ENCODE measurements around the gene ATP13A4. TPM values are rescaled to one million over a fixed set of nuclear protein-coding genes. Genes with fewer than 3 reads are reported as not detected.
"Not testable (repeated sequence)": the region's sequence is repeated elsewhere in the genome, so short reads cannot be mapped to it uniquely, and the experiment has no call there.

The ATP13A4 gene
- total RNA-seq, 3 donors from 2014 or later (not counting 1 experiment from before 2014, with no cell fraction given): 1.3 to 3.9 (median 3.6) TPM

GRCh38 chr3:193530231-193531165, 24.2 kb downstream of the ATP13A4 start:
- Mint-ChIP-seq H3K27me3 (ENCODE audit: low read depth in 2 of 2) (peaks cover 6 to 31% of the 10 kb centered on the region in 2 donors), H3K4me3 (no peak overlapping the region), H3K27ac (no peak overlapping the region), H3K4me1 (no peaks in the 10 kb centered on the region), H3K9me3 (no peaks in the 10 kb centered on the region), H3K36me3 (no peaks in the 10 kb centered on the region)
- H3K9me3 ChIP-seq (ENCODE audit: control insufficient read depth, insufficient read depth, low read length): no peaks in the 10 kb centered on the region
- no peaks in the 10 kb centered on the region for H3K4me1 ChIP-seq (ENCODE audit: control insufficient read depth, insufficient read depth, low read length)
- ATAC-seq: no peak
- no peak for TF ChIP-seq CTCF (IDR thresholded peaks at IDR 0.05)
- 82% methylated on average over 6 of the region's 7 CpGs for whole genome bisulfite sequencing (ENCODE audit: insufficient coverage)
- no peaks in the 10 kb centered on the region for H3K36me3 ChIP-seq (ENCODE audit: control insufficient read depth, insufficient read depth, low read length)
- no peak overlapping the region for H3K27ac ChIP-seq (ENCODE audit: low read length)
- DNase-seq: no peak
- no peaks in the 10 kb centered on the region for H3K27me3 ChIP-seq (ENCODE audit: control insufficient read depth, insufficient read depth, low read length)
- no peak overlapping the region for H3K4me3 ChIP-seq (ENCODE audit: low read length)
- intact Hi-C loops (cut with micrococcal nuclease): no loop called here

- H3K4me3 Mint-ChIP-seq; DNase-seq; H3K36me3 Mint-ChIP-seq; H3K4me1 Mint-ChIP-seq; ATAC-seq; H3K27ac Mint-ChIP-seq; intact Hi-C loops (cut with micrococcal nuclease); H3K27me3 ChIP-seq (ENCODE audit: control insufficient read depth, insufficient read depth, low read length); H3K4me1 ChIP-seq (ENCODE audit: control insufficient read depth, insufficient read depth, low read length); H3K27me3 Mint-ChIP-seq (ENCODE audit: low read depth in 2 of 2); H3K27ac ChIP-seq (ENCODE audit: low read length); H3K4me3 ChIP-seq (ENCODE audit: low read length); H3K36me3 ChIP-seq (ENCODE audit: control insufficient read depth, insufficient read depth, low read length); H3K9me3 Mint-ChIP-seq; H3K9me3 ChIP-seq (ENCODE audit: control insufficient read depth, insufficient read depth, low read length): not testable (repeated sequence)
- WGBS (ENCODE audit: insufficient coverage): 87% methylated on average over 1 of the region's 2 CpGs
Measured at GRCh38 chr3:193526085-193526484, 28.6 kb downstream of the ATP13A4 start.

- 85% methylated on average over 3 of the region's 4 CpGs for WGBS (ENCODE audit: insufficient coverage)
- H3K9me3 ChIP-seq (ENCODE audit: control insufficient read depth, insufficient read depth, low read length): no peaks in the 10 kb centered on the region
- H3K4me1 ChIP-seq (ENCODE audit: control insufficient read depth, insufficient read depth, low read length): no peaks in the 10 kb centered on the region
- H3K4me3 Mint-ChIP-seq: no peak overlapping the region
- no peaks in the 10 kb centered on the region for H3K36me3 Mint-ChIP-seq
- H3K9me3 Mint-ChIP-seq: no peaks in the 10 kb centered on the region
- H3K27me3 Mint-ChIP-seq (ENCODE audit: low read depth in 2 of 2): no peaks in the 10 kb centered on the region
- H3K4me3 ChIP-seq (ENCODE audit: low read length): no peak overlapping the region
- no peak for DNase-seq
- H3K36me3 ChIP-seq (ENCODE audit: control insufficient read depth, insufficient read depth, low read length): no peaks in the 10 kb centered on the region
- H3K27me3 ChIP-seq (ENCODE audit: control insufficient read depth, insufficient read depth, low read length): no peaks in the 10 kb centered on the region
- ATAC-seq: no peak
- no peak overlapping the region for H3K27ac Mint-ChIP-seq
- H3K27ac ChIP-seq (ENCODE audit: low read length): no peak overlapping the region
- no peak for TF ChIP-seq CTCF (IDR thresholded peaks at IDR 0.05)
- intact Hi-C loops (cut with micrococcal nuclease): no loop called here
- no peaks in the 10 kb centered on the region for H3K4me1 Mint-ChIP-seq
Measured at GRCh38 chr3:193522473-193522872, 32.2 kb downstream of the ATP13A4 start.

- Histone ChIP-seq H3K27me3 (ENCODE audit: control insufficient read depth, insufficient read depth, low read length) (no peaks in the 10 kb centered on the region), H3K27ac (ENCODE audit: low read length) (no peak overlapping the region), H3K9me3 (ENCODE audit: control insufficient read depth, insufficient read depth, low read length) (no peaks in the 10 kb centered on the region), H3K36me3 (ENCODE audit: control insufficient read depth, insufficient read depth, low read length) (no peaks in the 10 kb centered on the region), H3K4me1 (ENCODE audit: control insufficient read depth, insufficient read depth, low read length) (no peaks in the 10 kb centered on the region), H3K4me3 (ENCODE audit: low read length) (no peak overlapping the region)
- Mint-ChIP-seq H3K27me3 (ENCODE audit: low read depth in 2 of 2) (no peaks in the 10 kb centered on the region), H3K4me3 (no peak overlapping the region), H3K9me3 (no peaks in the 10 kb centered on the region), H3K27ac (no peak overlapping the region), H3K36me3 (no peaks in the 10 kb centered on the region), H3K4me1 (no peaks in the 10 kb centered on the region)
- no peak for ATAC-seq
- no peak for DNase-seq
- TF ChIP-seq CTCF (IDR thresholded peaks at IDR 0.05): no peak
- 87% methylated on average over 3 of the region's 3 CpGs for WGBS (ENCODE audit: insufficient coverage)
- intact Hi-C loops (cut with micrococcal nuclease): no loop called here
Measured at GRCh38 chr3:193520738-193521137, 34.0 kb downstream of the ATP13A4 start.

Measured in natural killer cell (primary cell).